ENCODE results near the gene FAS.

GRCh38 chr10:88964360-88964759 lies 26.2 kb upstream of the FAS start:
- TF ChIP-seq SREBF1 (IDR thresholded peaks at IDR 0.05; ENCODE audit: borderline replicate concordance, low read depth, low read length) (no peak), SNIP1 (IDR thresholded peaks at IDR 0.05; ENCODE audit: low read depth) (no peak), POLR2AphosphoS5 (IDR thresholded peaks at IDR 0.05; ENCODE audit: control insufficient read depth, insufficient read depth, low read depth, low read length) (no peak), ATF6 (CRISPR knock-in tag; IDR thresholded peaks at IDR 0.05) (no peak), HNRNPH1 (optimal IDR thresholded peaks at IDR 0.05; ENCODE audit: low read depth, low read length) (no peak), FOS (IDR thresholded peaks at IDR 0.05; ENCODE audit: extremely low read depth, insufficient read length) (no peak), ZNF75A (CRISPR knock-in tag; IDR thresholded peaks at IDR 0.05) (no peak), POLR2A (conservative IDR thresholded peaks at IDR 0.05) (no peak), RAD51 (IDR thresholded peaks at IDR 0.05; ENCODE audit: borderline replicate concordance, low read depth) (no peak), ZNF224 (CRISPR knock-in tag; IDR thresholded peaks at IDR 0.05) (no peak), MYNN (IDR thresholded peaks at IDR 0.05) (no peak), MYNN (CRISPR knock-in tag; IDR thresholded peaks at IDR 0.05) (no peak), FOXJ3 (CRISPR knock-in tag; IDR thresholded peaks at IDR 0.05) (no peak)
- TF ChIP-seq, protein P1, sequence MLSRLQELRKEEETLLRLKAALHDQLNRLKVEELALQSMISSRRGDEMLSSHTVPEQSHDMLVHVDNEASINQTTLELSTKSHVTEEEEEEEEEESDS (CRISPR knock-in tag; IDR thresholded peaks at IDR 0.05) = no peak

All from K562 (cell line).